ENCODE measurements around the gene KCNMA1.

- no peak for TF ChIP-seq CTCF (conservative IDR thresholded peaks at IDR 0.05; ENCODE audit: low read depth, low read length)
- TF ChIP-seq EZH2 (IDR thresholded peaks at IDR 0.05; ENCODE audit: low read length, unreplicated experiment): no peak
- TF ChIP-seq EZH2phosphoT487 (IDR thresholded peaks at IDR 0.05; ENCODE audit: borderline replicate concordance, low read length): no peak
These were observed 36.1 kb downstream of the KCNMA1 start for GRCh38 chr10:77601488-77601887.

Measured in PC-3 (cell line).